B cell (primary cell): ENCODE results near the gene NFAM1.

Experiments
- CTCF ChIP-seq: fragments of 200-600 bp; IDR thresholded peaks from one replicate; pipeline ENCODE4 v1.8.0; 2022; ENCODE audit warnings: antibody characterized with exemption, mild to moderate bottlenecking
- EZH2 ChIP-seq: IDR thresholded peaks from 2 replicates; pipeline ENCODE4 v1.6.1; 2012; ENCODE audit warnings: borderline replicate concordance, low read depth, mild to moderate bottlenecking, moderate library complexity, low read length; ENCODE audit not compliant: insufficient read depth, poor library complexity, severe bottlenecking

GRCh38 chr22:42335839-42336378 lies 96.3 kb downstream of the NFAM1 start:
- TF ChIP-seq CTCF = no peak
- TF ChIP-seq EZH2 = no peak
